DMS79 (cell line): ENCODE results near the gene TBXA2R.
A peak's percentile ranks its signal among the peaks of the same experiment; 100 is the strongest.

ENCODE experiments used
- DNase-seq: peaks from one replicate; lab custom pipeline; 2025; lab: John Stamatoyannopoulos, UW

Gene TBXA2R

DNA sequence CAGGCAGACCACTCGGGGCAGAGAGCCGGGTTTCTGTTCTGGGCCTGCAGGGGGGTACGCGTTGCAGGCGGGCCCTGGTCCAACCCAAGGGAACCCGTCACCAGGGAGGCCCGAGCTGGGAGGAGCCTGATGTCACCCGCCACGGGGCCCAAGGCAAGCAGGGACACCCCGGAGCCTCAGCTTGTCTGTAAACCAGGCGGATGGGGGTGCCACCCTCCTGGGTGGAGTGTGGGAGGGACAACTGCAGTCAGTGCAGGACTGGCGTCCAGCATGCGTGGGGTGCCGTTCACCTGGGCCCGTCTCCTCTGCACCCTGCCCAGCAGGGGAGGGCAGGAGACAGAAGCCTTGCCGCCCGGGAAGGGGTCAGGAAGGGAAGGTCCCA is 12.9 kb upstream of the TBXA2R start:
- DNase-seq = no peak

DNA sequence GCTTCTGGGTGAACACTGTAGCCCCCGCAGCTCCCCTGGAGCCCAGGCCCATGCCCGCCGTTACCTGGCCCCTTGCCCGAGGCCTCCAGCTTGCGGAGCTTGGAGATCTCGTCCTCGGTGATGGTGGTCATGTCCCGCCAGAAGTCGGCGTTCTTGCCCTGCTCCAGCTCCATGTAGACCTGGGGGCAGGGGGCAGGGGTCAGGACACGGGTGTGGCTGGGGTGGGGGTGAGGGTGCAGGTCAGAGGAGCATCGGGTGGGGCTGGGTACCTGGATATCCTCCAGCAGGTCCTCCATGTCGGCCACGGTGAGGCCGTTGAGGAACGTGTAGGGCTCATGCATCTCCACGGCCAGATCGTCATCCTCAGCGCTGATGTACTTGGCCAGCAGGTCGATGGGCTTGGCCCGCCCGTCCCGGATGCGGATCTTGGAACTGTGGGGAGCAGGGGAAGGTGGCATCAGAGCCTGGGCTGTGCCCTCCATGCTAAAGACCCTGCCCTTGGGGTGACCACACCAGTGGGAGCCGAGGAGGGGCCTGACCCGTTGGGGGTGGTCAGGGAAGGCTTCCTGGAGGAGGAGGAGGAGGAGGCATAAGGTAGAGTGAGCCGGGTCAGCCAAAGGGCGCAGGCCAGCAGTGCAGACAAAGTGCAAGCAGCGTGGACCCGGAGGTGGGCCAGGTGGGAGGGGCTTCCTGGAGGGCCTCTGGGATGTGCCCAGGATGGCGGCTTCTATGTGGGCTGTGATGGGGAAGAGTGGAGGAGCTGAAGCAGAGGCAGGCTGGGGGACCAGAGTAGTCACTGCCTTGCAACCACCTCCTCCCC is 12.3 kb upstream of the TBXA2R start:
- DNase-seq = no peak

DNA sequence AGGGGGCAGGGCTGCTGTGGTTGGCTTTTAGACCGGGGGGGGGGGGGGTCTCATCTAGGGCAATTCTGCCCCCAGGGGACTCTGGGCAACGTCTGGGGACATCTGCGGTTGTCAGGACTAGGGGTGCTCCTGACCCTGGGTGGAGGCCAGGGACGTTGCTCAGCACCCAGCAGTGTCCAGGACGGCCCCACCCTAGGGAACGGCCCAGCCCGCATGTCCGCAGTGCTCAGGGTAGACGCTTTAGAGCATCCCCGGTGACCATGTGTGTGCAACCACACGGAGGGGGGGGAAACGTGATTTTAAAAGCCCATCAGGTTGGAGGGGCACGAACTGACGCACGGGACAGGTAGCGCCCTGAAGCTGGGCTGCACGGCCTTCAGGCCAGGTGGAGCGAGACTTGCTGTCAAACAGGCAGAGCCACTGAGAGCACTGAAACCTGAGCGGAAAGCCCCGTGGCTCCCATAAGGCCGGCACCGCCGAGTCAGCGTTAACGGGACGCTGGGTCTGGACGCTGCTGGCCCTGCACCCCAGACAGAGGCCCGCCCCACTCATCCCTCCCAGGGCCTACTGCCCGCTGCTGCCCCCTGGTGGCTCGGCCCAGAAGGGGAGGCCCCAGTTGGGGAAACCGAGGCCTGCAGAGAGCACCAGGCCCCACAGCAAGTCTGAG is 11.6 kb upstream of the TBXA2R start:
- no peak for DNase-seq

DNA sequence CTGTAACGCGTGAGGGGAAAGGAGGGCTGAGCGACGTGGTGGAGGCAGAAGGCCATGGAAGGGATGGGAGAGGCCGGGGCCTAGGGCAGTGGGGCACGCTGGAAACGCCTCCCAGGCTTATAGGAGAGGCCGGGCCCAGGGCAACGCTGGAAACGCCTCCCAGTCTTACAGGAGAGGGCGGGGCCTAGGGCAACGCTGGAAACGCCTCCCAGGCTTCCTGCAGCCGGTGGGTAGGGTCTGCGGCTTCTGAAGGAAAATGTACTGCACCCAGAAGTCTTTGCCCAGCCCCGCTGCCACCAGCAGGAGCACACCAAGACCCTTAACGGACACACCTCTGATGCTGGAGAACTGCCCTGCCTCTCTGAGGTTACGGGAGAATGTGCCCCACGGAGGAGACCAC is 10.8 kb upstream of the TBXA2R start:
- DNase-seq = no peak

DNA sequence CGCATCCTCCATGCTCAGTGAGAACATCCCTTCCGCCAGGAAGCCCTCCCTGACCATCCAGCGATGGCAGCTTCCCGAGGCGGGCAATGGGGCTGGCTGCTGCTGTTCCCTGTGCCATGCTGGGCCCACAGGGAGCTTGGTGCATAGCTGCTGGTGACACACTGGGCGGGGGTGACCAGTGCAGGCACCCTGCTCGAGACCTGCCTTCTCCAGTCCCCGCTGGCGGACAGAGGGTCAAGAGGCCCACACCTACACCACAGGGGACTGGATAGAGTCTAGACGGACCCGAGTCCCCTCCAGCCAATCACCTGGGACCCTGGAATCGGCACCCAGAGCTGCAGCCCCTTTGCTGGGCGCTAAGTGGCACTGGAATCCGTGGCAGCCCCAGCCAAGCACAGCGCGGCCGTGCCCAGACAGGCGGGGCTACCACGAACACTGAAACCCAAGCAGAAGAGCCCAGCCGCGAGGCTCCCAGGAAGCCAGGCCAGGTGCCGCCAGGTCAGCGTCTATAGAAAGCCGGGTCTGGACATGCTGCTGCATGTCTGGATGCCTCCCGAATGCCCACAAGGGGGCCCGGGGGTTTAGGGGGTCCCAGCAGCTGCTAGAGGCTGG is 9.0 kb upstream of the TBXA2R start:
- no peak for DNase-seq

DNA sequence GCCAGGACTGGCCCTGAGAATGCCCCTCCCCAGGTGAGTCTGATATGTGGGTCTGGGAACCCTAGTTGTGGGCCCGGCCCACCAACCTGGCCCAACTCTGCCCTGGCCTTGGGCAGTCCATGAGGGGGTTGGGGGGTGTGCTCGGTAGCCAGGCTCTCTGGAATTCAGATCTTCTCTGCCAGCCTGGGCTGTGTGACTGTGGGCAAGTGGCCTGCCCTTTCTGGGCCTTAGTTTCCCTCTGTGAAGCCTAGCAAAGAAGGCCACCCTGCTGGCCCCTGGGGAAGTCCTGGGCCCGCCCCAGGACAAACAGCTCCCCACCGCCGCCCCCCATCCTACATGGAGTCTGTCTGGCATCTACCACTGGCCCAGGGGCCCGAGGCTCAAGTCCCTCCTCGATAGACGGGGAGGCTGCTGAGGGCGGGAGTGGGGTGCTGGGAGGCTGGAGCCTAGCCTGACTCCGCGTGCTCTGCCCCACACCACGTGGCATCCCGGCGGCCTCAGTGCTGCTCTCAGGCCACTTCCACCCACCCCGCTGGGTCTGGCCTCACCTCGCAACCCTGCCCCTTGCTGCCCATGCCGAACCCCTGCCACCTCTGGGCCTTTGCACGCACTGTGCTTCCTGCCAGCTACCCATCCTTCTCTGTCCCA is 8.3 kb upstream of the TBXA2R start:
- no peak for DNase-seq

DNA sequence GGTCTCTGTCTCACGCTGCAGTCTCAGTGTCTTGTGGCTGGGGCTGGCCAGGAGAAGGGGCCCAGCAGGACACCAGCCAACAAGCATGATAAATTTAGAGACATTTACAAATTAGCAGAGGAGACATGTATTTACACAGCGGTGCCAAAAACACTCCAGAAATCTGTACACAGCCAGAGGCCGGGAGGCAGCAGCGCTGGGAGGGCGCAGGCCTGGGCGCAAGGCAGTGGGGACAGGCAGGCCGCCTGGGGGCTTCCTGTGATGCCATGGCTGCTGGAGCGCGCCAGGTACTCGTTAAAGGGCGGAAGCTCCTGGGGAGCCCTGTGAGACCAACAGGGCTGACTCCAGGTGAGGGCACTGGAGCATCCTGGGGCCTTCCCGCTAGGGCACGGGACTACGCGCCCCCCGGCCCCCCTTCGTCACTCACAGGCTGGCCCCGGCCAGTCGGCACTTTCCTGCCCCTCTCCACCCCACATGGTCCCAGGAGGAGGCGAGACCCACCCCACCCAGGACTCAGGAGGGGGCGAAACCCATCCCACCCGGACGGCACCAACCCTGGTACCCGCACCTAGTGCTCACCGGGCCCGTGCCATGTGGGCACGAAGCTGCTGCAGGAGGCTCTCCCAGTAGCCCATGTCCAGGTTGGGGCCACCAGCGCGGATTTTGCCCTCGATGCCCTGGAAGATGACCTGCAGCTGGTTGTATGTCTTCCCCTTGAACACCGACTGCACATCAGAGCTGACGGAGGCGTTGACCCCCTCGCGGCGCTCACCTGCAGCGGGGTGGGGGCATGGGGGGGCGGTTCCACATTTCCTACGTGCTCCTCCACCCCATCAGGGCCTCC is 7.4 kb upstream of the TBXA2R start:
- no peak for DNase-seq

DNA sequence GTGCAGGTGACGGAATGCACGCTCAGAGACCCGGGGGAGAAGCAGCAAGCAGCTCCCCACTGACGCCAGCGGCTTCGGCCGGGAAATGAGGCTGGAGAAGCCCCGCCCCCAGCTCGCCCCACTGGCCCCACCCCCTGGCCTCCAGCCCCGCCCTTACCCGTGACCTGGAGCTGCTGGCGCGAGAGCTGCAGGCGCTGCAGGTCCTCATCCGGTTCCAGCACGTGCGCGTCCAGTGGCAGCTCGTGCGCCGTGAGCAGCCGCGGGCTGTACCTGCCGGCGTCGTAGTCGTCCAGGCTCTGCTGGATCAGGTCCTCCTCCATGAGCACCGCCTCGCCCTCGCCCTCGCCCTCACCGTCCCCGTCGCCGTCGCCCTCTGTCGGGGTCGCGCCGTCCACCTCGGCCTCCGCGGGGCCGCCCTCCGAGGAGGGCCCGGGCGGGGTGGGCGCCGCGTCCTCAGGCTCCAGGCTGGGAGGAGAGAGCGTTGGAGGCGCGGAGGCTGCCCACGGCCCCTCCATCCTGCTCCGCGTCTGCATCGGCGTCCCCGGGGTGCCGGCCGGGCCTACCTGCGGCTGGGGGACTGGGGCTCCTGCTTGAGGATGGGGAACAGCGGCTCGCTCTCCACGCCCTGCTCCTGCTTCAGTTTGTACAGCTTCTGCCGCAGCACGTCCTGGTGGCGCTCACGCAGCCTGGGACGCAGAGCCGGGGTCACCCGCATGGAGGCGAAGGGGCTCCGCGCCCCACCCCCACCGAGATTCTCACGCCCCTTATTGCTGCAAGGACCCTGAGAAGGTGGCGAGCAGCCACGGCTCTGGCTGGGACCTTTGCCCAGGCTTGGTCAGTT is 6.4 kb upstream of the TBXA2R start:
- DNase-seq = no peak

DNA sequence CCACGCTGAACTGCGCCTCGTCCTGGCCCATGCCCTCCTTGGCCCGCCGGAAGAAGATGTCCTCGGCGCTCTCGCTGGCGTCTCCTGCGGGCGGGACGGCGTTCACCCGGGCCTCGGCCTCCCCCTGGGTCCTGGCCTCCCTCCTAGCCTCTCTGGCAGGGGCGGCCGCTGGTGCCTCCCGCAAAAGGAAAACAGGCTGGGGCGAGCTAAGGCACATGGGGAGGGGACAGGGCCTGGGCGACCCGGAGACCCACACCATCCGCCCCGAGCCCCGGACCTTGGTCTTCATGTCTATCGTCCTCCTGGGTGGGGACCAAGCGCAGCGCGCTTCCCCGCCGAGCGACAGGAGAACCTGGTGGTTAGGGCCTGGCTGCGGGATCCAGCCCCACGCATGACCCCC is 5.7 kb upstream of the TBXA2R start:
- no peak for DNase-seq

DNA sequence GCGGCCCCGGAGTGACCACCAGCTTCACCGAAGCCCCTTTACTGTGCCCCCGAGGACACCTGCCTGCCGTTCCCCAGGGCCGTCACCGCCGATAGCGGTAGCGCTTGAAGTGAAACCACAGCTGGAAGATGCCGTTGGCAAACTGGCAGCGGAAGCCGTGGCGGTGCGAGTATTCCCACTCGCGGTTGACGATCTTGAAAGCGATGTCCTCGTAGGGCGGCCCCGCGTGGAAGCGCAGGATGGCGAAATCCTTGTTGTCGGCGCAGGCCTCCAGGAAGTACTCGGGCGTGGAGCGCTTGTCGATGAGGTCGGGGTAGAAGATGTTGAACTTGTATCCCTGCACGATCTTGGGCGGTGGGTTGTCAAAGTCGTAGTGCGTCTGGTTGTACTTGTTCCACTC is 5.2 kb upstream of the TBXA2R start:
- no peak for DNase-seq

DNA sequence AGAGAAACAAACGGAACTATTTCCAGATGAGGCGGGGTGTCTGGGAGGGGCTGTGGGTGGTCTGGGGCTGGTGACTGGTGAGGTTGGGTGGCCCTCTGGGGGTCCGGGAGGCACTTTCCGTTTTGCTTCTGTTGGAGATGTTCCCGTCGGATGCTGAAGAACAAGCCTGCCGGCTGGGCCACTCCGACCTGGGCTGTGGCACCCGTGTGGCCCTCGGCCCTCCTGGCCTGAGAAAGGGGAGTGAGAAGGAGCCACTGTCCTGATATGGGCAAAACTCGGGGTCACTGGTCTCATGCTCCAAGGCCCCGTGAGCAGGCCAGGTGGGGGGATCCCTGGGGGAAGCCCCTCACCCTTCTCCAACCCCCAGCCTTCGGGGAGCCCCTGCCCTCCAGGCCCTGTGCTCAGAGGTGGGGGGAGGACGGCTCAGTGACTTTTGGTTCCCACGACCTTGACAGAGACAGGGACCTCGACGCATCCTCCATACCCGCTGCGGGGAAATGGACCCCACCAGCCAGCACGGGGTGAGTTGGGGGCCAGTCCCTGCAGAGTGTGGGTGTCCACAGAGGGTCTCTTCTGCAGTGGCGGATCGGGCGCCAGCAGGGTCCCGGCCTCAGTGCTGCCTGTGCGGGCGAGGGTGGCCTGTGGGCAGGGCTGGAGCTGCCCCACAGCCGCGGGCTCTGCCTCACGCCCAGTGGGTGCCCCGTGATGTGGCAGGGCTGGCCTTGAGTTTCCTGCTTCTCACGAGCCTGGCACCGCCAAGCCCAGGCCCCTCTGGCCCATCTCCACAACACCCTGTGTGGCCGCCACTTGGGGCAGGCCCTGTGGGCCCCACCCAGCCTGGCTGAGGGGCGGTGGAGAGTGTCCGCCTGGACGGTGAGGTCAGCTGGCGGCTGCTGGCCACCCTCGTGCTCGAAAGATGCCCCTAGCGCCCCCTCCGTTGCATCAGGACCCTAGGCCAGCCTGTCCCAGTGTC is 4.4 kb upstream of the TBXA2R start:
- DNase-seq = no peak

DNA sequence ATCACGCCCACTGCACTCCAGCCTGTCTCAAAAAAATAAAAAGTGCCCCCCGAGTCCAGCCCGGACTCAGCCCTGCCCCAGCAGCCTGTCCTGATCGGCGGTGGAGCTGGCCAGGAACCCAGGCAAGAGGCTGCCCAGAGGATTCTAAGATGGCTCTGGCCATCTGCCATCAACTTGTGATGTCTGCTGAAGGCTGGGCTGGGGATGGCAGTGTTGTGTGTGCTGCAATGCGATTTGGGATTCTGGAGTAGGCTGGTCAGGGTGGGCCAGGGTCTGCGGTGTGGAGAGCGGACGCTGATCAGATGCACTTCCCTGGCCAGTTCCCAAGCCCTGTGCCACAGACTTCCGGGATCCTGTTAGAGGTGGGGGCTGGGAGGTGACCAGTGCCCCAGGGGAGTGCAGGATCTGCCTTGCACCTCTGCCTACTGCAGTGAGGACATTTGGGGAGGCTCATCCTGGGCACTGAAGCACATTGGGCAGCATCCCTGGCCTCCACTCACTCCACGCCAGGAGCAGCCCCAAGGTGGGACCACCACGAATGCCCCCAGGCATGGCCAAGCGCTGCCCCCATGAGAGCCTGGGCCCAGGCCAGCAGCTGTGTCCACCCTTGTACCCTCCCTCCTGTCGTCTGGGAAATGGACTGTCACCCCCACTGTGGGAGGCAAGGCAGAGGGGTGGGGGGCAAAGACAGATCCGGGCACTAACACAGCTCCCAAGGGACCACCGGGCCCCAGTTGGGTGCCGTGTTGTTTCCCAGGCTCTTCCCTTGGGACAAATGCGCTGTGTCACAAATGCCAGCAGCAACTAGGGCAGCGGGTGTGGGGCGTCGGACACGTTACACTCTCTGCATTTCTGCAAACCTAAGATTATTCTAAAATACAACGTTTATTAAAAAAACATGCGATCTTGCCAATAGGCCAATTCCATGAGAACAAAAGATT is 3.4 kb upstream of the TBXA2R start:
- DNase-seq = no peak

DNA sequence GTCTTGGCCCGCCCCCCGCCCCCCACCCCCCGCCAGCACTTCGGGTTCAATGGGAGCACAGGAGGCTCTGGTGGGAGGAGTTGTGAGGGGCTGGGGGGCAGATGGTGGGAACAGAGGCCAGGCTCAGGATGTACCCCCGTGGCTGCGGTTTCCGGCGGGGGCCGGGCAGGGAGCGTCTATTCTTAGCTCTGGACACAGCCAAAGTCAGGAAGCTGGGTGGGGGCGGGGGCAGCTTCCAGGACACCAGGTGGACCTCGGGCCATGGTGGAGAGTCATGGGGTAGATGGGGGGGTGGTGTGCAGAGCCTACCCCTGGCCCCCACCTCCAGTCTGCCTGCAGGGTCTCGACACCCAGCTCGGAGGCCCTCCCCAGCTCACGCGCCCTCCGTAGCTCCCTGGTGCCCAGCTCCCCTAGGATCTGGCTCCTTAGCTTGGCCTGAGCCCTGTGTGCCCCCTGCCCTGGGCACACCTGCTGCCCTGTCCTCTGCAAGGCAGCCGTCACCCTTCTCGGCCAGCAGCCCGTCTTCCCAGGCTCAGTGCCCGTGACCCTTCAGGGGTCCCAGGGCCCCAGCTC is 2.2 kb upstream of the TBXA2R start:
- no peak for DNase-seq

DNA sequence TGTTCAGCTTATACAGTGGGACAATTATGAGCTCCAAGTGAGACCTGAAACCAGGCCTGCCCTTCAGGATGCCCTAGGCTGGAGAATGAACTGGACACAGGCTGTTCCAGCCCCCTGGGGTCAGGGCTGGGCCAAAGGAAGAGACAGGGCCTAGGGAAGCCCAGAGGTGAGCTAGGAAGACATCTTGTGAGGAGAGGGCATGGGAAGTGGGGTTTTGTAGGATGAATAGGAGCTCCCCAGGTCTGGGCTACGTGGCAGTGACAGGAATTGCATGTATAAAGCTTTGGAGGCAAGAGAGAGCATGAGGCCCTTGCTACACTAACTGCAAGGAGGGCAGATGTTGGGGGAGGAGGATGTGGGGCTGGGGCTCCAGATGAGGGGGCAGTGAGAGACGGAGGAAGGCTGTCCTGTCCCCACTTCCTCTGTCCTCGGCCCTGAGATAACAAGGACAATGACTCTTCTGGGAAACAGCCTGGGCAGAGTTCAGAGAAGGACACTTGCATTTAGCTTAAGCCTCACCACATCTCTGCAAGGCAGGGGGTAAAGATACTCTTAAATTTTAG is 1.5 kb upstream of the TBXA2R start:
- no peak for DNase-seq

DNA sequence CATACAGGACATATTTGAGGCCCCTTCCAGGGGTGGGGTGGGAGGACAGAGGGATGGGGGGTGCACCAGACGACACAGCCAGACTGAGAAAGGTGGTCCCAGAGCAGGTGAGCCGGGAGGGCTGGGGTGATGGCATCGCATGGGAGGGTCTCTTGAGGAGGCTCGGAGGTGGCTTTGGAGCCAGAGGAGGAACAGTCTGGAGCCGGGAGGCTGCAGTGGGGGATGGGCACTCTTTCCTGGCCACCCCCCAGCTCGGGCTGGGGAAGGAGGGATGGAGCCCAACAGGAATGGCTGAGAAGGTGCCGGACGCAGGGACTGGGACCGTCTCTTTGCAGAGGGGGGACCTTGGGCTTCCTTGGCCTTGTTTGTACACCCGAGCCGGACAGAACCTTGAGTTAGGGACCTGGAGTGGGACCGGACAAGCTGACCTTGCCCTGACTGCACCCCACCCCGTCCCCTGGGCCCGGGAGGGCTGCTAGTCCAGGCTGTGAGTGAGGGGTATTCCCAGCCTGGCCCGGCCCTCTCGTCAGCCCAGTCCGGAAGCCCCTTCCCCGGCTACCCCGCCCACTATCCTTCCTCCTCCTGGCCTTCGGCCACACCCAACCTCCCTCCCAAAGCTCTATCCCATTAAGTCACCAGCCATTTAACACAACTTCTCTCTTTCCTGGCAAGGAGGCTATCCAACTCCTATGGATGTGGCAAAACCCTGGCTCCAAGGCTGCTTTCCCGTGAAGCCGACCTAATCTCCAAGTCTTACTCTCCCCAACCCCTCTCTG is 816 bp upstream of the TBXA2R start:
- no peak for DNase-seq

DNA sequence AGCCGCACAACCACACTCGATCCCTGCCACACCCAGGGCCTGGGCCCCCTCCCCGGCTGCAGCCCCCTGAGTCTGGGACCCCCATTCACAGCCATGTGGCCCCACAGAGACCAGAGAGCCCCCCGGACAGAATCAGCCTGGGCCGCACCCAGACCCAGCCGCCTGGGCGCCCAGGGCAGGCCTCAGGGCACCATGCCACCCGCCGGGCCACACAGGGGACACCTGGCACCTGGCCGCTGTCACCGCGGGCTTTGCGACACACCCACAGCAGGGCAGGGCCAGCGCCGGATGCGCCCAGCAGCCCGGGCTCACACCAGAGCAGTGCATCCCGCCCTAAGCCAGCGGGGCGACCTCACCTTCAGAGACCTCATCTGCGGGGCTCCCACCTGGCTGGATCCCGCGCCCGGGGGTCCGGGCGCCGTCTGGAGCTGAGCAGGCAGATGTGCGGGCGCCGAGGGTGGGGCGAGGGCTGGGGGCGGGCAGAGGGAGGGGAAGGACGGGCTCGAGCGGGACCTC is 443 bp downstream of the TBXA2R start:
- peak; percentile 3 for DNase-seq

DNA sequence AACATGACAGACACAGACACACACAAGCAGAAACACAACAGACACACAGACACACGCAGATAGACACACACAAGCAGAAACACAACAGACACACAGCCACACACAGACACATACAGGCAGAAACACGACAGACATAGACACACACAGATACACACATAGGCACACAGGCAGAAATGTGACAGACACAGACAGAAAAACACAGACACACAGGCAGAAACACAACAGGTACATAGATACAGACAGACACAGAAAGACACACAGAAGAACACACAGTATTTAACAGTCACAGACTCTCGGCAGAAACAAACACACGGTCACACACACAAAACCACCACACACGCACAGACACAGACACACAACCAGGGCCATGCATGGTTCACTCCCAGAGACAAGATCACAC is 905 bp downstream of the TBXA2R start:
- no peak for DNase-seq
